ENCODE measurements around the gene MADD.

DNA sequence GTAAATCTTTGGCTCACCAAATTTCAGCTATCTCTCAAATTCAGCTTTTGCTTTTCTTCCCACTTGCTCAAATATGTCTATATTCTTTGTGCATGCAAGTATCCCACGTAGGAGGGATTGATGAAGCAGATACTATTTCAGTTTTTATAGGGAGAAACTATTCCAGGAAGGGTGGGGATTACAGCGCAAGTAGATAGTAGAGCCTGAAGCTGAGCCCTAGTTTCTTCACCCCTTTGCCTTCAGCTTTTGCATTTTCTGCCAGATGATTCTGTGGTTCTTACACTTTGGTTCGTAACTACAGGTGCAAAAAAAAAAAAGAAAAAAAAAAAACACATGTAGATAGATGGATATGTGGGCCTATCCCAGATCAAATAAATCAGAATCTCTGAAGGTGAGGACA, 18.2 kb upstream of the MADD start:
- TF ChIP-seq, protein P1, sequence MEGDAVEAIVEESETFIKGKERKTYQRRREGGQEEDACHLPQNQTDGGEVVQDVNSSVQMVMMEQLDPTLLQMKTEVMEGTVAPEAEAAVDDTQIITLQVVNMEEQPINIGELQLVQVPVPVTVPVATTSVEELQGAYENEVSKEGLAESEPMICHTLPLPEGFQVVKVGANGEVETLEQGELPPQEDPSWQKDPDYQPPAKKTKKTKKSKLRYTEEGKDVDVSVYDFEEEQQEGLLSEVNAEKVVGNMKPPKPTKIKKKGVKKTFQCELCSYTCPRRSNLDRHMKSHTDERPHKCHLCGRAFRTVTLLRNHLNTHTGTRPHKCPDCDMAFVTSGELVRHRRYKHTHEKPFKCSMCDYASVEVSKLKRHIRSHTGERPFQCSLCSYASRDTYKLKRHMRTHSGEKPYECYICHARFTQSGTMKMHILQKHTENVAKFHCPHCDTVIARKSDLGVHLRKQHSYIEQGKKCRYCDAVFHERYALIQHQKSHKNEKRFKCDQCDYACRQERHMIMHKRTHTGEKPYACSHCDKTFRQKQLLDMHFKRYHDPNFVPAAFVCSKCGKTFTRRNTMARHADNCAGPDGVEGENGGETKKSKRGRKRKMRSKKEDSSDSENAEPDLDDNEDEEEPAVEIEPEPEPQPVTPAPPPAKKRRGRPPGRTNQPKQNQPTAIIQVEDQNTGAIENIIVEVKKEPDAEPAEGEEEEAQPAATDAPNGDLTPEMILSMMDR (IDR thresholded peaks at IDR 0.05; ENCODE audit: extremely low read depth in 1 of 2, insufficient read depth in 1 of 2, low read depth in 1 of 2, low read length in 2 of 2) = no peak
- no peak for TF ChIP-seq POLR2A (IDR thresholded peaks at IDR 0.05; ENCODE audit: low read depth, low read length)

All from endothelial cell of umbilical vein (primary cell).